Osteocyte (in vitro differentiated cells): ENCODE results near the gene PARD3B. TPM values are rescaled to one million over a fixed set of nuclear protein-coding genes. Genes with fewer than 3 reads are reported as not detected.

Experiments used
- DNase-seq: peaks from one replicate; pipeline ENCODE4 v3.0.0; 2021; ENCODE audit warnings: mixed read lengths; ENCODE audit not compliant: unreplicated experiment; ENCODE audit errors: extremely low spot score
- H3K27ac Mint-ChIP-seq: one replicate; pipeline ENCODE4 v1.8.0; 2021; ENCODE audit warnings: mild to moderate bottlenecking, mixed read lengths; ENCODE audit not compliant: unreplicated experiment
- H3K27me3 Mint-ChIP-seq: one replicate; pipeline ENCODE4 v1.8.0; 2021; ENCODE audit warnings: mixed read lengths; ENCODE audit not compliant: unreplicated experiment
- H3K36me3 Mint-ChIP-seq: one replicate; pipeline ENCODE4 v1.8.0; 2021; ENCODE audit warnings: mixed read lengths; ENCODE audit not compliant: unreplicated experiment
- H3K4me1 Mint-ChIP-seq: one replicate; pipeline ENCODE4 v1.8.0; 2021; ENCODE audit warnings: mixed read lengths; ENCODE audit not compliant: unreplicated experiment
- H3K4me3 Mint-ChIP-seq: one replicate; pipeline ENCODE4 v1.8.0; 2021; ENCODE audit warnings: mild to moderate bottlenecking, moderate library complexity, mixed read lengths; ENCODE audit not compliant: unreplicated experiment
- H3K9me3 Mint-ChIP-seq: one replicate; pipeline ENCODE4 v1.8.0; 2021; ENCODE audit warnings: mixed read lengths; ENCODE audit not compliant: unreplicated experiment
- total RNA-seq: library from RNA; stranded (reverse); gene quantifications from 2 replicates; pipeline ENCODE4 v1.2.1, GENCODE V29; 2021
- TF ChIP-seq, protein P1 (sequence below): fragments of 200-600 bp; sonication (generic); IDR thresholded peaks from 2 replicates; pipeline ENCODE4 v1.5.0; 2021; ENCODE audit warnings: antibody characterized with exemption, mild to moderate bottlenecking, moderate library complexity

The PARD3B gene
- total RNA-seq, 1 donor from 2014 or later = 26.7 TPM

GRCh38 chr2:205198140-205198525 lies 652.9 kb downstream of the PARD3B start:
- peak overlapping the region; percentile 75 for H3K27ac Mint-ChIP-seq
- H3K27me3 Mint-ChIP-seq = no peaks in the 10 kb centered on the region
- H3K4me1 Mint-ChIP-seq = peaks cover 11% of the 10 kb centered on the region
- H3K36me3 Mint-ChIP-seq = peaks cover 5% of the 10 kb centered on the region
- TF ChIP-seq, protein P1, sequence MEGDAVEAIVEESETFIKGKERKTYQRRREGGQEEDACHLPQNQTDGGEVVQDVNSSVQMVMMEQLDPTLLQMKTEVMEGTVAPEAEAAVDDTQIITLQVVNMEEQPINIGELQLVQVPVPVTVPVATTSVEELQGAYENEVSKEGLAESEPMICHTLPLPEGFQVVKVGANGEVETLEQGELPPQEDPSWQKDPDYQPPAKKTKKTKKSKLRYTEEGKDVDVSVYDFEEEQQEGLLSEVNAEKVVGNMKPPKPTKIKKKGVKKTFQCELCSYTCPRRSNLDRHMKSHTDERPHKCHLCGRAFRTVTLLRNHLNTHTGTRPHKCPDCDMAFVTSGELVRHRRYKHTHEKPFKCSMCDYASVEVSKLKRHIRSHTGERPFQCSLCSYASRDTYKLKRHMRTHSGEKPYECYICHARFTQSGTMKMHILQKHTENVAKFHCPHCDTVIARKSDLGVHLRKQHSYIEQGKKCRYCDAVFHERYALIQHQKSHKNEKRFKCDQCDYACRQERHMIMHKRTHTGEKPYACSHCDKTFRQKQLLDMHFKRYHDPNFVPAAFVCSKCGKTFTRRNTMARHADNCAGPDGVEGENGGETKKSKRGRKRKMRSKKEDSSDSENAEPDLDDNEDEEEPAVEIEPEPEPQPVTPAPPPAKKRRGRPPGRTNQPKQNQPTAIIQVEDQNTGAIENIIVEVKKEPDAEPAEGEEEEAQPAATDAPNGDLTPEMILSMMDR = no peak
- DNase-seq = no peak
- no peaks in the 10 kb centered on the region for H3K9me3 Mint-ChIP-seq
- H3K4me3 Mint-ChIP-seq = no peak overlapping the region

- peaks cover under 1% of the 10 kb centered on the region for H3K9me3 Mint-ChIP-seq
- no peaks in the 10 kb centered on the region for H3K27me3 Mint-ChIP-seq
- no peaks in the 10 kb centered on the region for H3K36me3 Mint-ChIP-seq
- peaks cover 11% of the 10 kb centered on the region for H3K4me1 Mint-ChIP-seq
- no peak overlapping the region for H3K27ac Mint-ChIP-seq
- no peak overlapping the region for H3K4me3 Mint-ChIP-seq
- TF ChIP-seq, protein P1 = no peak
- DNase-seq = no peak
Observed at GRCh38 chr2:205199165-205199850, 654.0 kb downstream of the PARD3B start.

GRCh38 chr2:205210494-205210893 lies 665.2 kb downstream of the PARD3B start:
- Mint-ChIP-seq H3K4me1 (peaks cover 8% of the 10 kb centered on the region), H3K27me3 (no peaks in the 10 kb centered on the region), H3K27ac (no peak overlapping the region), H3K36me3 (no peaks in the 10 kb centered on the region), H3K9me3 (no peaks in the 10 kb centered on the region), H3K4me3 (no peak overlapping the region)
- TF ChIP-seq, protein P1 = no peak
- no peak for DNase-seq

- DNase-seq = no peak
- peaks cover 9% of the 10 kb centered on the region for H3K4me1 Mint-ChIP-seq
- H3K4me3 Mint-ChIP-seq = no peak overlapping the region
- H3K27ac Mint-ChIP-seq = no peak overlapping the region
- TF ChIP-seq, protein P1 = no peak
- no peaks in the 10 kb centered on the region for H3K27me3 Mint-ChIP-seq
- H3K9me3 Mint-ChIP-seq = no peaks in the 10 kb centered on the region
- H3K36me3 Mint-ChIP-seq = no peaks in the 10 kb centered on the region
Observed at GRCh38 chr2:205212357-205212756, 667.1 kb downstream of the PARD3B start.

DNA sequence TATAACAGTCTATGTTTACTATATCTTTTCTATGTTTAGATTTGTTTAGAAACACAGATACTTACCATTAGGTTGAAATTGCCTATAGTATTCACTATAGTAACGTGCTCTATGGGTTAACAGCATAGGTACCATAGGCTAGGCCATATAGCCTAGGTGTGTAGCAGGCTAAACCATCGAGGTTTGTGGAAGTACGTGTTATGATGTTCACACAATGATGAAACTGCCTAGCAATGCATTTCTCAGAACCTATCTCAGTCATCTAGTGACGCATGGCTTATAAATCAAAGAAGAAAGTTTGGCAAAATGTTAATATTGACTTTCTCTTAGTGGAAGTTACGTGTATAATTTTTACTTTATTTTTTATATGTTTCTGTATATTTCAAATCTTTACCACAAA lies 670.8 kb downstream of the PARD3B start:
- H3K9me3 Mint-ChIP-seq = no peaks in the 10 kb centered on the region
- no peak for DNase-seq
- TF ChIP-seq, protein P1 = no peak
- H3K36me3 Mint-ChIP-seq = peaks cover 2% of the 10 kb centered on the region
- no peak overlapping the region for H3K27ac Mint-ChIP-seq
- no peak overlapping the region for H3K4me3 Mint-ChIP-seq
- H3K27me3 Mint-ChIP-seq = no peaks in the 10 kb centered on the region
- peaks cover 12% of the 10 kb centered on the region for H3K4me1 Mint-ChIP-seq
